Measurements from ENCODE around the gene CHD5.

The CHD5 gene

GRCh38 chr1:6099787-6100765 lies 80.0 kb downstream of the CHD5 start:
- DNase-seq (ENCODE audit: low read depth, low spot score), result no peak

- DNase-seq (ENCODE audit: low read depth, low spot score), result no peak
These were observed 80.8 kb downstream of the CHD5 start for GRCh38 chr1:6099297-6099696.

GRCh38 chr1:6098303-6099215 lies 81.6 kb downstream of the CHD5 start:
- DNase-seq (ENCODE audit: low read depth, low spot score), result no peak

GRCh38 chr1:6097824-6098223 lies 82.3 kb downstream of the CHD5 start:
- no peak for DNase-seq (ENCODE audit: low read depth, low spot score)

GRCh38 chr1:6097117-6097595 lies 83.0 kb downstream of the CHD5 start:
- DNase-seq (ENCODE audit: low read depth, low spot score), result no peak

GRCh38 chr1:6096243-6097116 lies 83.6 kb downstream of the CHD5 start:
- DNase-seq (ENCODE audit: low read depth, low spot score), result no peak

GRCh38 chr1:6095511-6096242 lies 84.4 kb downstream of the CHD5 start:
- DNase-seq (ENCODE audit: low read depth, low spot score), result no peak

GRCh38 chr1:6094801-6095505 lies 85.2 kb downstream of the CHD5 start:
- DNase-seq (ENCODE audit: low read depth, low spot score), result no peak

- no peak for DNase-seq (ENCODE audit: low read depth, low spot score)
These were observed 85.9 kb downstream of the CHD5 start for GRCh38 chr1:6094246-6094645.

- DNase-seq (ENCODE audit: low read depth, low spot score), result no peak
These were observed 86.5 kb downstream of the CHD5 start for GRCh38 chr1:6093611-6094010.

- no peak for DNase-seq (ENCODE audit: low read depth, low spot score)
These were observed 87.0 kb downstream of the CHD5 start for GRCh38 chr1:6093071-6093470.

- DNase-seq (ENCODE audit: low read depth, low spot score), result no peak
These were observed 87.9 kb downstream of the CHD5 start for GRCh38 chr1:6092211-6092610.

- DNase-seq (ENCODE audit: low read depth, low spot score), result no peak
These were observed 88.4 kb downstream of the CHD5 start for GRCh38 chr1:6091823-6092109.

- DNase-seq (ENCODE audit: low read depth, low spot score), result no peak
These were observed 88.9 kb downstream of the CHD5 start for GRCh38 chr1:6090996-6091822.

- no peak for DNase-seq (ENCODE audit: low read depth, low spot score)
These were observed 89.8 kb downstream of the CHD5 start for GRCh38 chr1:6090288-6090687.

GRCh38 chr1:6088956-6089355 lies 91.2 kb downstream of the CHD5 start:
- DNase-seq (ENCODE audit: low read depth, low spot score), result no peak

- no peak for DNase-seq (ENCODE audit: low read depth, low spot score)
These were observed 92.2 kb downstream of the CHD5 start for GRCh38 chr1:6087958-6088357.

GRCh38 chr1:6087377-6087772 lies 92.7 kb downstream of the CHD5 start:
- no peak for DNase-seq (ENCODE audit: low read depth, low spot score)

- DNase-seq (ENCODE audit: low read depth, low spot score), result no peak
These were observed 93.3 kb downstream of the CHD5 start for GRCh38 chr1:6086762-6087376.

All from smooth muscle cell of the brain vasculature (primary cell).